GM23338 (cell line): ENCODE measurements around the gene EGFR.

Experiments used
- EZH2 ChIP-seq: fragments of 200-600 bp; sonication (generic); IDR thresholded peaks from one replicate; pipeline ENCODE4 v1.8.0; 2017; ENCODE audit warnings: antibody characterized with exemption, mild to moderate bottlenecking, low read depth; ENCODE audit not compliant: unreplicated experiment
- EZH2phosphoT487 ChIP-seq: fragments of 200-600 bp; sonication (generic); IDR thresholded peaks from one replicate; pipeline ENCODE4 v1.8.1; 2018; ENCODE audit warnings: antibody characterized with exemption; ENCODE audit not compliant: unreplicated experiment
- NANOG ChIP-seq: IDR thresholded peaks from 2 replicates; pipeline ENCODE4 v1.6.1; 2016; ENCODE audit warnings: antibody characterized with exemption, borderline replicate concordance
- POLR2AphosphoS5 ChIP-seq: IDR thresholded peaks from 2 replicates; pipeline ENCODE4 v1.6.1; 2016; ENCODE audit warnings: antibody characterized with exemption, low read depth
- ZNF114 ChIP-seq: fragments of 250-450 bp; sonication (Bioruptor Pico); IDR thresholded peaks from 2 replicates; pipeline ENCODE4 v1.5.0; 2020; ENCODE audit warnings: mild to moderate bottlenecking, moderate library complexity
- TF ChIP-seq, protein P1 (sequence below): fragments of 250-450 bp; sonication (Bioruptor Pico); IDR thresholded peaks from 2 replicates; pipeline ENCODE4 v1.5.0; 2020; ENCODE audit warnings: mild to moderate bottlenecking, moderate library complexity
- TF ChIP-seq, protein P2 (sequence below), 2 experiments: fragments of 200-600 bp in 1 of 2; sonication (generic) in 1 of 2; conservative IDR thresholded peaks; 2 replicates each; pipeline versions ENCODE4 v1.5.1 to v1.6.1; 2016 to 2017; ENCODE audit warnings: antibody characterized with exemption in 2 of 2, low read depth in 2 of 2, mild to moderate bottlenecking in 2 of 2, moderate library complexity in 1 of 2
- TF ChIP-seq, protein P3 (sequence below): IDR thresholded peaks from one replicate; pipeline ENCODE4 v1.6.1; 2018; ENCODE audit warnings: antibody characterized with exemption; ENCODE audit not compliant: unreplicated experiment

DNA sequence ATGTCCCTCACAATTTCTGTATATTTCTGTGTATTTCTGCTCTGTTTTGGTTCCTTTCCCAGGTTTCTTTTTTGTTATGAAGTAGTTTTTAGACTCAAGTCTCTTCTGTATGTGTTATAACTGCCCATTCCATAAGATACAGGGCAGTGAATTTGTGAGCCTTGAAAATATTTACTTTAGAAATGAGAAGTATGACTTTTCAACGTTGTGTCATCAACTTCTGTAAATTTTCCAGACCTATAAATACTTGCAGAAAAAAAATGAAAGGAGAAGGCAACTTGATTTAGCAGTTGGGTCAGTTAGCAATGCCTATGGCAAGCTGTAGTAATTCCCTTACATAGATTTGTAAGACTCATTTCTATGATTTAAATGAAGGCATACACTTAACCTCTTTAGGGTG lies 11.5 kb downstream of the EGFR start:
- TF ChIP-seq, protein P1, sequence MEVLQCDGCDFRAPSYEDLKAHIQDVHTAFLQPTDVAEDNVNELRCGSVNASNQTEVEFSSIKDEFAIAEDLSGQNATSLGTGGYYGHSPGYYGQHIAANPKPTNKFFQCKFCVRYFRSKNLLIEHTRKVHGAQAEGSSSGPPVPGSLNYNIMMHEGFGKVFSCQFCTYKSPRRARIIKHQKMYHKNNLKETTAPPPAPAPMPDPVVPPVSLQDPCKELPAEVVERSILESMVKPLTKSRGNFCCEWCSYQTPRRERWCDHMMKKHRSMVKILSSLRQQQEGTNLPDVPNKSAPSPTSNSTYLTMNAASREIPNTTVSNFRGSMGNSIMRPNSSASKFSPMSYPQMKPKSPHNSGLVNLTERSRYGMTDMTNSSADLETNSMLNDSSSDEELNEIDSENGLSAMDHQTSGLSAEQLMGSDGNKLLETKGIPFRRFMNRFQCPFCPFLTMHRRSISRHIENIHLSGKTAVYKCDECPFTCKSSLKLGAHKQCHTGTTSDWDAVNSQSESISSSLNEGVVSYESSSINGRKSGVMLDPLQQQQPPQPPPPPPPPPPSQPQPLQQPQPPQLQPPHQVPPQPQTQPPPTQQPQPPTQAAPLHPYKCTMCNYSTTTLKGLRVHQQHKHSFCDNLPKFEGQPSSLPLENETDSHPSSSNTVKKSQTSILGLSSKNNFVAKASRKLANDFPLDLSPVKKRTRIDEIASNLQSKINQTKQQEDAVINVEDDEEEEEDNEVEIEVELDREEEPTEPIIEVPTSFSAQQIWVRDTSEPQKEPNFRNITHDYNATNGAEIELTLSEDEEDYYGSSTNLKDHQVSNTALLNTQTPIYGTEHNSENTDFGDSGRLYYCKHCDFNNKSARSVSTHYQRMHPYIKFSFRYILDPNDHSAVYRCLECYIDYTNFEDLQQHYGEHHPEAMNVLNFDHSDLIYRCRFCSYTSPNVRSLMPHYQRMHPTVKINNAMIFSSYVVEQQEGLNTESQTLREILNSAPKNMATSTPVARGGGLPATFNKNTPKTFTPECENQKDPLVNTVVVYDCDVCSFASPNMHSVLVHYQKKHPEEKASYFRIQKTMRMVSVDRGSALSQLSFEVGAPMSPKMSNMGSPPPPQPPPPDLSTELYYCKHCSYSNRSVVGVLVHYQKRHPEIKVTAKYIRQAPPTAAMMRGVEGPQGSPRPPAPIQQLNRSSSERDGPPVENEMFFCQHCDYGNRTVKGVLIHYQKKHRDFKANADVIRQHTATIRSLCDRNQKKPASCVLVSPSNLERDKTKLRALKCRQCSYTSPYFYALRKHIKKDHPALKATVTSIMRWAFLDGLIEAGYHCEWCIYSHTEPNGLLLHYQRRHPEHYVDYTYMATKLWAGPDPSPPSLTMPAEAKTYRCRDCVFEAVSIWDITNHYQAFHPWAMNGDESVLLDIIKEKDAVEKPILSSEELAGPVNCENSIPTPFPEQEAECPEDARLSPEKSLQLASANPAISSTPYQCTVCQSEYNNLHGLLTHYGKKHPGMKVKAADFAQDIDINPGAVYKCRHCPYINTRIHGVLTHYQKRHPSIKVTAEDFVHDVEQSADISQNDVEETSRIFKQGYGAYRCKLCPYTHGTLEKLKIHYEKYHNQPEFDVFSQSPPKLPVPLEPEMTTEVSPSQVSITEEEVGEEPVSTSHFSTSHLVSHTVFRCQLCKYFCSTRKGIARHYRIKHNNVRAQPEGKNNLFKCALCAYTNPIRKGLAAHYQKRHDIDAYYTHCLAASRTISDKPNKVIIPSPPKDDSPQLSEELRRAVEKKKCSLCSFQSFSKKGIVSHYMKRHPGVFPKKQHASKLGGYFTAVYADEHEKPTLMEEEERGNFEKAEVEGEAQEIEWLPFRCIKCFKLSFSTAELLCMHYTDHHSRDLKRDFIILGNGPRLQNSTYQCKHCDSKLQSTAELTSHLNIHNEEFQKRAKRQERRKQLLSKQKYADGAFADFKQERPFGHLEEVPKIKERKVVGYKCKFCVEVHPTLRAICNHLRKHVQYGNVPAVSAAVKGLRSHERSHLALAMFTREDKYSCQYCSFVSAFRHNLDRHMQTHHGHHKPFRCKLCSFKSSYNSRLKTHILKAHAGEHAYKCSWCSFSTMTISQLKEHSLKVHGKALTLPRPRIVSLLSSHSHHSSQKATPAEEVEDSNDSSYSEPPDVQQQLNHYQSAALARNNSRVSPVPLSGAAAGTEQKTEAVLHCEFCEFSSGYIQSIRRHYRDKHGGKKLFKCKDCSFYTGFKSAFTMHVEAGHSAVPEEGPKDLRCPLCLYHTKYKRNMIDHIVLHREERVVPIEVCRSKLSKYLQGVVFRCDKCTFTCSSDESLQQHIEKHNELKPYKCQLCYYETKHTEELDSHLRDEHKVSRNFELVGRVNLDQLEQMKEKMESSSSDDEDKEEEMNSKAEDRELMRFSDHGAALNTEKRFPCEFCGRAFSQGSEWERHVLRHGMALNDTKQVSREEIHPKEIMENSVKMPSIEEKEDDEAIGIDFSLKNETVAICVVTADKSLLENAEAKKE, result no peak
- TF ChIP-seq, protein P2, sequence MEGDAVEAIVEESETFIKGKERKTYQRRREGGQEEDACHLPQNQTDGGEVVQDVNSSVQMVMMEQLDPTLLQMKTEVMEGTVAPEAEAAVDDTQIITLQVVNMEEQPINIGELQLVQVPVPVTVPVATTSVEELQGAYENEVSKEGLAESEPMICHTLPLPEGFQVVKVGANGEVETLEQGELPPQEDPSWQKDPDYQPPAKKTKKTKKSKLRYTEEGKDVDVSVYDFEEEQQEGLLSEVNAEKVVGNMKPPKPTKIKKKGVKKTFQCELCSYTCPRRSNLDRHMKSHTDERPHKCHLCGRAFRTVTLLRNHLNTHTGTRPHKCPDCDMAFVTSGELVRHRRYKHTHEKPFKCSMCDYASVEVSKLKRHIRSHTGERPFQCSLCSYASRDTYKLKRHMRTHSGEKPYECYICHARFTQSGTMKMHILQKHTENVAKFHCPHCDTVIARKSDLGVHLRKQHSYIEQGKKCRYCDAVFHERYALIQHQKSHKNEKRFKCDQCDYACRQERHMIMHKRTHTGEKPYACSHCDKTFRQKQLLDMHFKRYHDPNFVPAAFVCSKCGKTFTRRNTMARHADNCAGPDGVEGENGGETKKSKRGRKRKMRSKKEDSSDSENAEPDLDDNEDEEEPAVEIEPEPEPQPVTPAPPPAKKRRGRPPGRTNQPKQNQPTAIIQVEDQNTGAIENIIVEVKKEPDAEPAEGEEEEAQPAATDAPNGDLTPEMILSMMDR (conservative IDR thresholded peaks at IDR 0.05; ENCODE audit: low read depth in 2 of 2), result no peak
- TF ChIP-seq EZH2phosphoT487, result no peak
- TF ChIP-seq ZNF114 (CRISPR knock-in tag), result no peak
- TF ChIP-seq, protein P3, sequence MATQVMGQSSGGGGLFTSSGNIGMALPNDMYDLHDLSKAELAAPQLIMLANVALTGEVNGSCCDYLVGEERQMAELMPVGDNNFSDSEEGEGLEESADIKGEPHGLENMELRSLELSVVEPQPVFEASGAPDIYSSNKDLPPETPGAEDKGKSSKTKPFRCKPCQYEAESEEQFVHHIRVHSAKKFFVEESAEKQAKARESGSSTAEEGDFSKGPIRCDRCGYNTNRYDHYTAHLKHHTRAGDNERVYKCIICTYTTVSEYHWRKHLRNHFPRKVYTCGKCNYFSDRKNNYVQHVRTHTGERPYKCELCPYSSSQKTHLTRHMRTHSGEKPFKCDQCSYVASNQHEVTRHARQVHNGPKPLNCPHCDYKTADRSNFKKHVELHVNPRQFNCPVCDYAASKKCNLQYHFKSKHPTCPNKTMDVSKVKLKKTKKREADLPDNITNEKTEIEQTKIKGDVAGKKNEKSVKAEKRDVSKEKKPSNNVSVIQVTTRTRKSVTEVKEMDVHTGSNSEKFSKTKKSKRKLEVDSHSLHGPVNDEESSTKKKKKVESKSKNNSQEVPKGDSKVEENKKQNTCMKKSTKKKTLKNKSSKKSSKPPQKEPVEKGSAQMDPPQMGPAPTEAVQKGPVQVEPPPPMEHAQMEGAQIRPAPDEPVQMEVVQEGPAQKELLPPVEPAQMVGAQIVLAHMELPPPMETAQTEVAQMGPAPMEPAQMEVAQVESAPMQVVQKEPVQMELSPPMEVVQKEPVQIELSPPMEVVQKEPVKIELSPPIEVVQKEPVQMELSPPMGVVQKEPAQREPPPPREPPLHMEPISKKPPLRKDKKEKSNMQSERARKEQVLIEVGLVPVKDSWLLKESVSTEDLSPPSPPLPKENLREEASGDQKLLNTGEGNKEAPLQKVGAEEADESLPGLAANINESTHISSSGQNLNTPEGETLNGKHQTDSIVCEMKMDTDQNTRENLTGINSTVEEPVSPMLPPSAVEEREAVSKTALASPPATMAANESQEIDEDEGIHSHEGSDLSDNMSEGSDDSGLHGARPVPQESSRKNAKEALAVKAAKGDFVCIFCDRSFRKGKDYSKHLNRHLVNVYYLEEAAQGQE, result no peak
- no peak for TF ChIP-seq POLR2AphosphoS5
- no peak for TF ChIP-seq EZH2
- TF ChIP-seq NANOG, result no peak
